Body of pancreas (tissue), 4 donors: ENCODE results near the gene PCDHGA8.

Experiments used
- POLR2A ChIP-seq, 3 donors: fragments of 450-650 bp; IDR thresholded peaks; one replicate each; pipeline ENCODE4 v1.6.1; 2016; ENCODE audit warnings: antibody characterized with exemption in 3 of 3, mild to moderate bottlenecking in 2 of 3
- TF ChIP-seq, protein P1 (sequence below), 7 experiments: fragments of 450-650 bp in 4 of 7; fragments of 200-600 bp in 3 of 7; sonication (generic) in 3 of 7; IDR thresholded peaks; one replicate each; pipeline ENCODE4 v1.5.1; 2016 to 2019; ENCODE audit warnings: antibody characterized with exemption in 7 of 7

DNA sequence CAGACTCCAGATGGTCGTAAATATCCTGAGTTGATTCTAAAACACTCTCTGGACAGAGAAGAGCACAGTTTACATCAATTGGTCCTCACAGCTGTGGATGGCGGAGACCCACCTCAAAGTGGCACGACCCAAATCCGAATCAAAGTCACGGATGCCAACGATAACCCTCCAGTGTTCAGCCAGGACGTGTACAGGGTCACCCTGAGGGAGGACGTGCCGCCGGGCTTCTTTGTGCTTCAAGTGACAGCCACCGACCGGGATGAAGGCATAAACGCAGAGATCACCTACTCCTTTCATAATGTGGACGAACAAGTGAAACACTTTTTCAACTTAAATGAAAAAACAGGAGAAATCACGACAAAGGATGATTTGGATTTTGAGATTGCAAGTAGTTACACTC lies 31.7 kb upstream of the PCDHGA8 start:
- no peak for TF ChIP-seq POLR2A (IDR thresholded peaks at IDR 0.05)
- TF ChIP-seq, protein P1, sequence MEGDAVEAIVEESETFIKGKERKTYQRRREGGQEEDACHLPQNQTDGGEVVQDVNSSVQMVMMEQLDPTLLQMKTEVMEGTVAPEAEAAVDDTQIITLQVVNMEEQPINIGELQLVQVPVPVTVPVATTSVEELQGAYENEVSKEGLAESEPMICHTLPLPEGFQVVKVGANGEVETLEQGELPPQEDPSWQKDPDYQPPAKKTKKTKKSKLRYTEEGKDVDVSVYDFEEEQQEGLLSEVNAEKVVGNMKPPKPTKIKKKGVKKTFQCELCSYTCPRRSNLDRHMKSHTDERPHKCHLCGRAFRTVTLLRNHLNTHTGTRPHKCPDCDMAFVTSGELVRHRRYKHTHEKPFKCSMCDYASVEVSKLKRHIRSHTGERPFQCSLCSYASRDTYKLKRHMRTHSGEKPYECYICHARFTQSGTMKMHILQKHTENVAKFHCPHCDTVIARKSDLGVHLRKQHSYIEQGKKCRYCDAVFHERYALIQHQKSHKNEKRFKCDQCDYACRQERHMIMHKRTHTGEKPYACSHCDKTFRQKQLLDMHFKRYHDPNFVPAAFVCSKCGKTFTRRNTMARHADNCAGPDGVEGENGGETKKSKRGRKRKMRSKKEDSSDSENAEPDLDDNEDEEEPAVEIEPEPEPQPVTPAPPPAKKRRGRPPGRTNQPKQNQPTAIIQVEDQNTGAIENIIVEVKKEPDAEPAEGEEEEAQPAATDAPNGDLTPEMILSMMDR (IDR thresholded peaks at IDR 0.05): no peak
